H9 (cell line): ENCODE data around the gene ECE1. TPM values are rescaled to one million over a fixed set of nuclear protein-coding genes. Genes with fewer than 3 reads are reported as not detected.

Experiments used
- DNase-seq: peaks from one replicate; pipeline ENCODE4 v3.0.0-alpha.2; 2017
- H2AFZ ChIP-seq: one replicate; pipeline ENCODE4 v1.6.1; 2013; ENCODE audit warnings: mild to moderate bottlenecking, low read length, control low read depth, moderate library complexity
- H2AK5ac ChIP-seq: 2 replicates; pipeline ENCODE4 v1.6.1; 2013; ENCODE audit warnings: low read length, control low read depth, mixed read lengths; ENCODE audit not compliant: insufficient read length
- H2BK120ac ChIP-seq: one replicate; pipeline ENCODE4 v1.6.1; 2013; ENCODE audit warnings: low read depth, mild to moderate bottlenecking, low read length, control low read depth, inconsistent platforms; ENCODE audit not compliant: poor library complexity, severe bottlenecking
- H2BK12ac ChIP-seq: 2 replicates; pipeline ENCODE4 v1.6.1; 2013; ENCODE audit warnings: low read length, control low read depth, mixed read lengths, low read depth; ENCODE audit not compliant: insufficient read length
- H2BK15ac ChIP-seq: 2 replicates; pipeline ENCODE4 v1.6.1; 2013; ENCODE audit warnings: low read depth, low read length, control low read depth
- H2BK20ac ChIP-seq: one replicate; pipeline ENCODE4 v1.6.1; 2013; ENCODE audit warnings: low read depth, mild to moderate bottlenecking, low read length, control low read depth, inconsistent platforms; ENCODE audit not compliant: poor library complexity, severe bottlenecking
- H2BK5ac ChIP-seq: 2 replicates; pipeline ENCODE4 v1.6.1; 2013; ENCODE audit warnings: low read length, control low read depth, mixed read lengths; ENCODE audit not compliant: insufficient read length
- H3K14ac ChIP-seq: 2 replicates; pipeline ENCODE4 v1.6.1; 2013; ENCODE audit warnings: low read length, control low read depth; ENCODE audit not compliant: insufficient read depth
- H3K18ac ChIP-seq: 2 replicates; pipeline ENCODE4 v1.6.1; 2013; ENCODE audit warnings: low read depth, mild to moderate bottlenecking, mixed read lengths, low read length, control low read depth; ENCODE audit not compliant: insufficient read length
- H3K23ac ChIP-seq: 2 replicates; pipeline ENCODE4 v1.6.1; 2013; ENCODE audit warnings: low read length, control low read depth, mixed read lengths, low read depth; ENCODE audit not compliant: insufficient read length
- H3K23me2 ChIP-seq: 2 replicates; pipeline ENCODE4 v1.6.1; 2013; ENCODE audit warnings: low read depth, mild to moderate bottlenecking, mixed read lengths, low read length, control low read depth; ENCODE audit not compliant: insufficient read length, poor library complexity, severe bottlenecking
- H3K27ac ChIP-seq: 2 replicates; pipeline ENCODE4 v1.5.1; 2013; ENCODE audit warnings: low read length, control low read depth, mixed read lengths, low read depth; ENCODE audit not compliant: insufficient read length
- H3K27me3 ChIP-seq: 2 replicates; pipeline ENCODE4 v1.6.1; 2013; ENCODE audit warnings: low read length, control low read depth, inconsistent platforms; ENCODE audit not compliant: insufficient read depth
- H3K4ac ChIP-seq: 2 replicates; pipeline ENCODE4 v1.6.1; 2013; ENCODE audit warnings: low read depth, mild to moderate bottlenecking, control low read depth, inconsistent platforms, low read length, moderate library complexity
- H3K4me1 ChIP-seq: 2 replicates; pipeline ENCODE4 v1.6.1; 2013; ENCODE audit warnings: low read length, control low read depth, inconsistent platforms; ENCODE audit not compliant: insufficient read depth
- H3K4me2 ChIP-seq: 2 replicates; pipeline ENCODE4 v1.6.1; 2013; ENCODE audit warnings: low read length, control low read depth, mixed read lengths; ENCODE audit not compliant: insufficient read length, insufficient read depth
- H3K56ac ChIP-seq: 2 replicates; pipeline ENCODE4 v1.6.1; 2013; ENCODE audit warnings: low read depth, mild to moderate bottlenecking, mixed read lengths, low read length, control low read depth; ENCODE audit not compliant: insufficient read length
- H3K79me1 ChIP-seq: 2 replicates; pipeline ENCODE4 v1.6.1; 2013; ENCODE audit warnings: low read depth, mild to moderate bottlenecking, moderate library complexity, low read length, control low read depth, inconsistent platforms; ENCODE audit not compliant: insufficient read depth, poor library complexity, severe bottlenecking
- H3K79me2 ChIP-seq: 2 replicates; pipeline ENCODE4 v1.6.1; 2013; ENCODE audit warnings: low read length, control low read depth, inconsistent platforms; ENCODE audit not compliant: insufficient read depth
- H3K9ac ChIP-seq: 2 replicates; pipeline ENCODE4 v1.6.1; 2013; ENCODE audit warnings: low read length, control low read depth, mixed read lengths; ENCODE audit not compliant: insufficient read length; ENCODE audit errors: extremely low read depth
- H3K9me3 ChIP-seq: one replicate; pipeline ENCODE4 v1.6.1; 2013; ENCODE audit warnings: low read depth, low read length, inconsistent platforms; ENCODE audit not compliant: control insufficient read depth
- H3T11ph ChIP-seq: one replicate; pipeline ENCODE4 v1.6.1; 2013; ENCODE audit warnings: mild to moderate bottlenecking, low read length, control low read depth, inconsistent platforms
- H4K20me1 ChIP-seq: one replicate; pipeline ENCODE4 v1.6.1; 2013; ENCODE audit not compliant: control insufficient read depth, insufficient read length, insufficient read depth
- H4K5ac ChIP-seq: 2 replicates; pipeline ENCODE4 v1.6.1; 2013; ENCODE audit warnings: low read depth, mild to moderate bottlenecking, mixed read lengths, low read length, control low read depth; ENCODE audit not compliant: insufficient read length
- H4K8ac ChIP-seq: replicated peaks from 2 replicates; pipeline ENCODE4 v1.6.1; 2013; ENCODE audit warnings: low read length, control low read depth, mixed read lengths, low read depth; ENCODE audit not compliant: insufficient read length
- H4K91ac ChIP-seq: 2 replicates; pipeline ENCODE4 v1.6.1; 2013; ENCODE audit warnings: low read depth, mild to moderate bottlenecking, moderate library complexity, mixed read lengths, low read length, control low read depth; ENCODE audit not compliant: insufficient read length
- H3K27ac Mint-ChIP-seq, 3 experiments: 2 replicates in 2 of 3; 3 replicates in 1 of 3; pipeline ENCODE4 v1.8.0; 2020 to 2021; ENCODE audit warnings: mixed read lengths in 3 of 3, mild to moderate bottlenecking in 1 of 3, moderate library complexity in 1 of 3
- H3K27me3 Mint-ChIP-seq: 2 replicates; pipeline ENCODE4 v1.8.0; 2021; ENCODE audit warnings: low read depth, mild to moderate bottlenecking, moderate library complexity, mixed read lengths
- H3K36me3 Mint-ChIP-seq, 3 experiments: 2 replicates in 2 of 3; 3 replicates in 1 of 3; pipeline ENCODE4 v1.8.0; 2020 to 2021; ENCODE audit warnings: low read depth in 3 of 3, mixed read lengths in 3 of 3; ENCODE audit not compliant: insufficient read depth in 1 of 3
- H3K4me1 Mint-ChIP-seq, 2 experiments: 2 replicates each; pipeline ENCODE4 v1.8.0; 2020; ENCODE audit warnings: mixed read lengths in 2 of 2
- H3K4me3 Mint-ChIP-seq, 2 experiments: 2 replicates in 1 of 2; 3 replicates in 1 of 2; pipeline ENCODE4 v1.8.0; 2020 to 2021; ENCODE audit warnings: mild to moderate bottlenecking in 2 of 2, mixed read lengths in 2 of 2, moderate library complexity in 1 of 2
- H3K9me3 Mint-ChIP-seq, 2 experiments: 2 replicates in 1 of 2; 3 replicates in 1 of 2; pipeline ENCODE4 v1.8.0; 2020; ENCODE audit warnings: mild to moderate bottlenecking in 2 of 2, mixed read lengths in 2 of 2, moderate library complexity in 1 of 2
- CTCF ChIP-seq: fragments of 200-600 bp; sonication (generic); conservative IDR thresholded peaks from 3 replicates; pipeline ENCODE4 v1.8.0; 2021; ENCODE audit warnings: antibody characterized with exemption, mild to moderate bottlenecking
- WGBS: extraction: QIAGEN DNeasy Blood & Tissue Kit; methylation state at CpG from one replicate; pipeline ENCODE4 v1.1.7; 2013; ENCODE audit warnings: missing lambda C conversion rate, low lambda C conversion rate, mixed read lengths; ENCODE audit not compliant: insufficient read length; ENCODE audit errors: extremely low coverage; 5-methylcytosine and 5-hydroxymethylcytosine counted together
- total RNA-seq: library from RNA; stranded (reverse); gene quantifications from 2 replicates; pipeline ENCODE4 v1.2.1, GENCODE V29; 2021

Gene ECE1
- total RNA-seq, 1 experiment from 2014 or later: 31.1 TPM

DNA sequence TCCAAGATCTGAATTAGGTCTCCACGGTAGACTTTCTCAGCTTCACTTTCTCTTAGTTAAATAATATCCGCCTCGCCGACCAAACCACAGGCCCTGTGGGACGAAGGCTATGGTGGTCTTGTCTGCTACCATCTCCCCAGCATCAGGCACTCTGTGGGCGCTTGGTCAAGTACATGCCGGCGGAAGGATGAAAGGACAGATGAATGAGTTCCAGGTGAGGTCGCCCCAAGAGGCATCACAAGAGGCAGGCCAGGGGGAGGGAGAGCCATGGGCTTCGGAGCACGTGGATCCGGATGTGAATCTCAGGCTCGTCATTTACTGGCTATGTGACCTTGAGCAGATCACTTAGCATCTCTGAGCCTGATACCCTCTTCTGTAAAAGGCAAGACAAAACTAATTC lies 33.5 kb downstream of the ECE1 start:
- no peak overlapping the region; a peak in 1 of 7 replicates for H3K27ac Mint-ChIP-seq

More for the DNA sequence above, 33.5 kb downstream of the ECE1 start:
- Histone ChIP-seq H3K14ac (no peak overlapping the region), H4K5ac (no peak overlapping the region), H3K9ac (no peak overlapping the region), H2BK12ac (no peak overlapping the region), H4K91ac (no peak overlapping the region), H2BK5ac (no peak overlapping the region), H2BK120ac (no peak overlapping the region), H3K79me1 (no peaks in the 10 kb centered on the region), H3K23me2 (no peaks in the 10 kb centered on the region), H4K20me1 (no peaks in the 10 kb centered on the region), H4K8ac (no peak overlapping the region), H2AK5ac (no peak overlapping the region), H3K4me1 (peaks cover 4% of the 10 kb centered on the region; the same call in 1 of the 2 replicates), H3K18ac (no peak overlapping the region), H3K4me2 (no peak overlapping the region), H2BK20ac (no peak overlapping the region), H2AFZ (no peak overlapping the region), H3K27ac (no peak overlapping the region), H2BK15ac (no peak overlapping the region), H3T11ph (no peak overlapping the region), H3K23ac (no peak overlapping the region), H3K56ac (no peak overlapping the region), H3K9me3 (no peaks in the 10 kb centered on the region), H3K4ac (no peak overlapping the region), H3K27me3 (no peaks in the 10 kb centered on the region), H3K79me2 (no peaks in the 10 kb centered on the region)
- DNase-seq: no peak
- WGBS: no CpG with 5 or more reads among the region's 13 CpGs
- peaks cover 3 to 22% (median 6%) of the 10 kb centered on the region in 3 experiments; a peak in 6 of 7 replicates for H3K36me3 Mint-ChIP-seq
- no peak for TF ChIP-seq CTCF
- H3K9me3 Mint-ChIP-seq: no peaks in the 10 kb centered on the region
- H3K4me3 Mint-ChIP-seq: no peak overlapping the region
- peaks cover 4 to 9% of the 10 kb centered on the region in 2 experiments for H3K4me1 Mint-ChIP-seq
- H3K27me3 Mint-ChIP-seq: no peaks in the 10 kb centered on the region
